ENCODE measurements around the gene RNF144B. TPM values are rescaled to one million over a fixed set of nuclear protein-coding genes. Genes with fewer than 3 reads are reported as not detected.

The RNF144B gene
- total RNA-seq, 2 donors from 2014 or later: 4.2 to 4.4 TPM

- Histone ChIP-seq H3K4me1 (no peaks in the 10 kb centered on the region), H3K9ac (ENCODE audit: low read depth in 2 of 2, low read length in 2 of 2) (no peak overlapping the region)
- intact Hi-C loops (cut with DNase I): no loop called here
Observed at GRCh38 chr6:18410412-18410811, 23.3 kb downstream of the RNF144B start.

GRCh38 chr6:18412068-18412467, 24.9 kb downstream of the RNF144B start:
- DNase-seq: no peak
- H3K4me3 ChIP-seq: no peak overlapping the region
- no peak overlapping the region for H3K9ac ChIP-seq (ENCODE audit: low read depth in 2 of 2, low read length in 2 of 2)
- H3K36me3 ChIP-seq: no peaks in the 10 kb centered on the region
- H3K9me3 ChIP-seq: no peaks in the 10 kb centered on the region
- H3K27me3 ChIP-seq: no peaks in the 10 kb centered on the region
- H3K27ac ChIP-seq: no peak overlapping the region
- H3K4me1 ChIP-seq: no peaks in the 10 kb centered on the region
- intact Hi-C loops (cut with DNase I): no loop called here
- TF ChIP-seq CTCF (IDR thresholded peaks at IDR 0.05): no peak

More at GRCh38 chr6:18410412-18410811, 23.3 kb downstream of the RNF144B start:
- Histone ChIP-seq H3K36me3 (no peaks in the 10 kb centered on the region), H3K27me3 (no peaks in the 10 kb centered on the region), H3K27ac (no peak overlapping the region), H3K4me3 (no peak overlapping the region), H3K9me3 (no peaks in the 10 kb centered on the region)
- no peak for TF ChIP-seq CTCF (IDR thresholded peaks at IDR 0.05)
- no peak for DNase-seq

- Histone ChIP-seq H3K27ac (no peak overlapping the region), H3K4me3 (no peak overlapping the region), H3K27me3 (no peaks in the 10 kb centered on the region), H3K9me3 (no peaks in the 10 kb centered on the region), H3K9ac (ENCODE audit: low read depth in 2 of 2, low read length in 2 of 2) (no peak overlapping the region), H3K4me1 (no peaks in the 10 kb centered on the region), H3K36me3 (no peaks in the 10 kb centered on the region)
- no peak for DNase-seq
- no peak for TF ChIP-seq CTCF (IDR thresholded peaks at IDR 0.05)
- intact Hi-C loops (cut with DNase I): no loop called here
Observed at GRCh38 chr6:18412644-18413043, 25.5 kb downstream of the RNF144B start.

GRCh38 chr6:18413381-18413780, 26.2 kb downstream of the RNF144B start:
- Histone ChIP-seq H3K4me1 (no peaks in the 10 kb centered on the region), H3K27me3 (no peaks in the 10 kb centered on the region), H3K4me3 (no peak overlapping the region), H3K9ac (ENCODE audit: low read depth in 2 of 2, low read length in 2 of 2) (no peak overlapping the region), H3K36me3 (no peaks in the 10 kb centered on the region), H3K27ac (no peak overlapping the region), H3K9me3 (no peaks in the 10 kb centered on the region)
- DNase-seq: no peak
- intact Hi-C loops (cut with DNase I): no loop called here
- TF ChIP-seq CTCF (IDR thresholded peaks at IDR 0.05): no peak

GRCh38 chr6:18414116-18414515, 27.0 kb downstream of the RNF144B start:
- Histone ChIP-seq H3K27me3 (no peaks in the 10 kb centered on the region), H3K36me3 (no peaks in the 10 kb centered on the region), H3K4me1 (no peaks in the 10 kb centered on the region), H3K9ac (ENCODE audit: low read depth in 2 of 2, low read length in 2 of 2) (no peak overlapping the region), H3K4me3 (no peak overlapping the region), H3K27ac (no peak overlapping the region), H3K9me3 (no peaks in the 10 kb centered on the region)
- TF ChIP-seq CTCF (IDR thresholded peaks at IDR 0.05): no peak
- DNase-seq: no peak
- intact Hi-C loops (cut with DNase I): no loop called here

- Histone ChIP-seq H3K27ac (no peak overlapping the region), H3K4me3 (no peak overlapping the region)
Observed at GRCh38 chr6:18415207-18415606, 28.1 kb downstream of the RNF144B start.

More at GRCh38 chr6:18415207-18415606, 28.1 kb downstream of the RNF144B start:
- Histone ChIP-seq H3K9me3 (no peaks in the 10 kb centered on the region), H3K27me3 (no peaks in the 10 kb centered on the region), H3K36me3 (no peaks in the 10 kb centered on the region), H3K4me1 (no peaks in the 10 kb centered on the region), H3K9ac (ENCODE audit: low read depth in 2 of 2, low read length in 2 of 2) (no peak overlapping the region)
- TF ChIP-seq CTCF (IDR thresholded peaks at IDR 0.05): no peak
- intact Hi-C loops (cut with DNase I): no loop called here
- DNase-seq: no peak

Data from colonic mucosa (tissue), 4 donors.